HG03108 (cell line): ENCODE results near the gene PPP1R1B.

ENCODE experiments used
- ATAC-seq: cut with Tn5 transposase; IDR thresholded peaks from one replicate; pipeline ENCODE4 v1.9.1; 2021; ENCODE audit warnings: moderate library complexity; ENCODE audit not compliant: unreplicated experiment

PPP1R1B gene

GRCh38 chr17:39614545-39615157, 12.1 kb upstream of the PPP1R1B start:
- ATAC-seq: no peak

- no peak for ATAC-seq
Measured at GRCh38 chr17:39615434-39615833, 11.3 kb upstream of the PPP1R1B start.

- no peak for ATAC-seq
Measured at GRCh38 chr17:39617100-39617445, 9.7 kb upstream of the PPP1R1B start.

- ATAC-seq: no peak
Measured at GRCh38 chr17:39617446-39618245, 9.1 kb upstream of the PPP1R1B start.

- ATAC-seq: no peak
Measured at GRCh38 chr17:39618246-39618913, 8.4 kb upstream of the PPP1R1B start.

- no peak for ATAC-seq
Measured at GRCh38 chr17:39618956-39619785, 7.6 kb upstream of the PPP1R1B start.

- no peak for ATAC-seq
Measured at GRCh38 chr17:39619786-39620101, 7.0 kb upstream of the PPP1R1B start.

- peak; percentile 44 for ATAC-seq
Measured at GRCh38 chr17:39621523-39622379, 5.0 kb upstream of the PPP1R1B start.

- peak; percentile 21 for ATAC-seq
Measured at GRCh38 chr17:39622380-39623006, 4.3 kb upstream of the PPP1R1B start.

GRCh38 chr17:39623356-39623950, 3.3 kb upstream of the PPP1R1B start:
- peak; percentile 48 for ATAC-seq

GRCh38 chr17:39624313-39624712, 2.4 kb upstream of the PPP1R1B start:
- no peak for ATAC-seq

GRCh38 chr17:39625198-39625785, 1.5 kb upstream of the PPP1R1B start:
- no peak for ATAC-seq

- ATAC-seq: no peak
Measured at GRCh38 chr17:39627047-39627711, 427 bp downstream of the PPP1R1B start.

GRCh38 chr17:39627712-39628516, 1.2 kb downstream of the PPP1R1B start:
- no peak for ATAC-seq

GRCh38 chr17:39628655-39629493, 2.1 kb downstream of the PPP1R1B start:
- ATAC-seq: no peak

- no peak for ATAC-seq
Measured at GRCh38 chr17:39629494-39629880, 2.7 kb downstream of the PPP1R1B start.

- ATAC-seq: no peak
Measured at GRCh38 chr17:39629898-39630297, 3.1 kb downstream of the PPP1R1B start.
